ENCODE measurements around the gene EBF3. TPM values are rescaled to one million over a fixed set of nuclear protein-coding genes. Genes with fewer than 3 reads are reported as not detected.

The EBF3 gene
- total RNA-seq, 1 experiment from 2014 or later, result not detected

- TF ChIP-seq EZH2 (IDR thresholded peaks at IDR 0.05; ENCODE audit: low read length, unreplicated experiment) (no peak), EZH2phosphoT487 (IDR thresholded peaks at IDR 0.05; ENCODE audit: borderline replicate concordance, low read length) (no peak)
- TF ChIP-seq, protein P1, sequence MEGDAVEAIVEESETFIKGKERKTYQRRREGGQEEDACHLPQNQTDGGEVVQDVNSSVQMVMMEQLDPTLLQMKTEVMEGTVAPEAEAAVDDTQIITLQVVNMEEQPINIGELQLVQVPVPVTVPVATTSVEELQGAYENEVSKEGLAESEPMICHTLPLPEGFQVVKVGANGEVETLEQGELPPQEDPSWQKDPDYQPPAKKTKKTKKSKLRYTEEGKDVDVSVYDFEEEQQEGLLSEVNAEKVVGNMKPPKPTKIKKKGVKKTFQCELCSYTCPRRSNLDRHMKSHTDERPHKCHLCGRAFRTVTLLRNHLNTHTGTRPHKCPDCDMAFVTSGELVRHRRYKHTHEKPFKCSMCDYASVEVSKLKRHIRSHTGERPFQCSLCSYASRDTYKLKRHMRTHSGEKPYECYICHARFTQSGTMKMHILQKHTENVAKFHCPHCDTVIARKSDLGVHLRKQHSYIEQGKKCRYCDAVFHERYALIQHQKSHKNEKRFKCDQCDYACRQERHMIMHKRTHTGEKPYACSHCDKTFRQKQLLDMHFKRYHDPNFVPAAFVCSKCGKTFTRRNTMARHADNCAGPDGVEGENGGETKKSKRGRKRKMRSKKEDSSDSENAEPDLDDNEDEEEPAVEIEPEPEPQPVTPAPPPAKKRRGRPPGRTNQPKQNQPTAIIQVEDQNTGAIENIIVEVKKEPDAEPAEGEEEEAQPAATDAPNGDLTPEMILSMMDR (conservative IDR thresholded peaks at IDR 0.05; ENCODE audit: low read depth, low read length), result no peak
- H3K79me2 ChIP-seq (ENCODE audit: low read length), result no peaks in the 10 kb centered on the region
- no peak overlapping the region for H2AFZ ChIP-seq (ENCODE audit: low read length)
- H3K9me3 ChIP-seq (ENCODE audit: low read length), result no peaks in the 10 kb centered on the region
- ChIA-PET POLR2A (ENCODE audit: unreplicated experiment) (no interaction called here), CTCF (no interaction called here)
- intact Hi-C loops (cut with micrococcal nuclease), result no loop called here
- H3K36me3 ChIP-seq (ENCODE audit: low read depth, low read length), result no peaks in the 10 kb centered on the region
- no TSS peak for BruUV-seq (replicated peaks)
- H3K9ac ChIP-seq (ENCODE audit: low read length), result no peak overlapping the region
- ATAC-seq (no peak), DNase-seq (no peak)
- H3K27me3 ChIP-seq (ENCODE audit: low read length), result no peaks in the 10 kb centered on the region
- no peak overlapping the region for H3K27ac ChIP-seq (ENCODE audit: low read length)
- H3K4me2 ChIP-seq (ENCODE audit: low read length), result no peak overlapping the region
- H4K20me1 ChIP-seq (ENCODE audit: low read length), result no peaks in the 10 kb centered on the region
- no peaks in the 10 kb centered on the region for H3K4me1 ChIP-seq (ENCODE audit: insufficient read depth, low read length)
- H3F3A ChIP-seq (ENCODE audit: low read length, unreplicated experiment), result no peaks in the 10 kb centered on the region
- no peak overlapping the region for H3K4me3 ChIP-seq (ENCODE audit: low read length)
- no peaks in the 10 kb centered on the region for H3K9me2 ChIP-seq (replicated peaks; ENCODE audit: low read length)
Observed at GRCh38 chr10:129919358-129919757, 44.7 kb downstream of the EBF3 start.

DNA sequence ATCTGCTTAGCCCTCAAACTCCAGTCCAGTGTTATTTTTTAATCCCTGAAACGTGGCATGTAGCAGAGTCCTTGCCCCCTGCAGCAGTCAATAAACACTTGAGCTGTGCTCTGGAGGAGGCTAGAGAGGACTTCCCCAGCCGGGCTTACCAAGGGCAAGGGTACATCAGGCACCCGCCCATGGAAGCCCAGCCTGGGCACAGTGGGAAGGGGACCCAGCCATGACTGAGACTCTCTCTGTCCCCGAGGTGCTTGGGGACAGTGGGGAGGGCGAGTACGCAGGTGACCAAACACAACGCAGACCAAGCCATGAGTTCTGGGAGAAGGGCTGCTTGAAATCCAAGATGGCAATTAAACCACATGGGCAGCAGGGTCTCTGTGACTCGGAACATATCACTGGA, 45.2 kb downstream of the EBF3 start:
- no peak overlapping the region for H3K4me3 ChIP-seq (ENCODE audit: low read length)
- no peaks in the 10 kb centered on the region for H3K9me3 ChIP-seq (ENCODE audit: low read length)
- ATAC-seq, result no peak
- no peaks in the 10 kb centered on the region for H3K4me1 ChIP-seq (ENCODE audit: insufficient read depth, low read length)
- H3K36me3 ChIP-seq (ENCODE audit: low read depth, low read length), result no peaks in the 10 kb centered on the region
- H3K9ac ChIP-seq (ENCODE audit: low read length), result no peak overlapping the region
- intact Hi-C loops (cut with micrococcal nuclease), result no loop called here
- no peak overlapping the region for H3K27ac ChIP-seq (ENCODE audit: low read length)
- no TSS peak for BruUV-seq (replicated peaks)
- no peaks in the 10 kb centered on the region for H3K9me2 ChIP-seq (replicated peaks; ENCODE audit: low read length)
- H2AFZ ChIP-seq (ENCODE audit: low read length), result no peak overlapping the region
- TF ChIP-seq EZH2phosphoT487 (IDR thresholded peaks at IDR 0.05; ENCODE audit: borderline replicate concordance, low read length), result no peak
- no peak for TF ChIP-seq EZH2 (IDR thresholded peaks at IDR 0.05; ENCODE audit: low read length, unreplicated experiment)
- TF ChIP-seq, protein P1 (conservative IDR thresholded peaks at IDR 0.05; ENCODE audit: low read depth, low read length), result no peak
- CTCF ChIA-PET, result no interaction called here
- POLR2A ChIA-PET (ENCODE audit: unreplicated experiment), result no interaction called here
- no peaks in the 10 kb centered on the region for H3K27me3 ChIP-seq (ENCODE audit: low read length)
- H3K79me2 ChIP-seq (ENCODE audit: low read length), result no peaks in the 10 kb centered on the region
- H4K20me1 ChIP-seq (ENCODE audit: low read length), result no peaks in the 10 kb centered on the region
- H3K4me2 ChIP-seq (ENCODE audit: low read length), result no peak overlapping the region
- H3F3A ChIP-seq (ENCODE audit: low read length, unreplicated experiment), result no peaks in the 10 kb centered on the region
- no peak for DNase-seq

DNA sequence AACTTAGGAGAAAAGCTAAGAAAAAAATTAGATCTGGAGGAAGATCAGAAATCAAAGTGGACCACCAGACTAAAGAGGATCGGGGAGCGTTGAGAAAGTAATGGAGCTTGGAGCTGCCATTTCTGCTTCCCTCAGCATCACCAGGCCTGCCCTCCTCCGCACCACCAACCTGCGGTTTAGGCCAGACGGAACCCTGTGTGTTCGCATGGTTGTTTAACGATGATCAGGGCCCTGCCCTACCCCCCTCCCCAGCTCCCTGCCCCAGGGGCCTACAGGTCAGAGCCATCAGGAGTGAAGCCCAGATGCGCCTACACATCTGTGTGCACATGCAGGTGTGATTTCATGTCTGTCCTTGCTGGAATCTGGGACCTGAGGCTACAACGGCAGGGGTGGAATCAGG, 45.7 kb downstream of the EBF3 start:
- Histone ChIP-seq H3K9me3 (ENCODE audit: low read length) (no peaks in the 10 kb centered on the region), H3F3A (ENCODE audit: low read length, unreplicated experiment) (no peaks in the 10 kb centered on the region), H3K27me3 (ENCODE audit: low read length) (no peaks in the 10 kb centered on the region), H3K9ac (ENCODE audit: low read length) (no peak overlapping the region), H2AFZ (ENCODE audit: low read length) (no peak overlapping the region), H4K20me1 (ENCODE audit: low read length) (no peaks in the 10 kb centered on the region), H3K4me2 (ENCODE audit: low read length) (no peak overlapping the region), H3K9me2 (replicated peaks; ENCODE audit: low read length) (no peaks in the 10 kb centered on the region), H3K4me3 (ENCODE audit: low read length) (no peak overlapping the region), H3K4me1 (ENCODE audit: insufficient read depth, low read length) (no peaks in the 10 kb centered on the region), H3K79me2 (ENCODE audit: low read length) (no peaks in the 10 kb centered on the region), H3K36me3 (ENCODE audit: low read depth, low read length) (no peaks in the 10 kb centered on the region), H3K27ac (ENCODE audit: low read length) (no peak overlapping the region)
- TF ChIP-seq EZH2 (IDR thresholded peaks at IDR 0.05; ENCODE audit: low read length, unreplicated experiment), result no peak
- TF ChIP-seq EZH2phosphoT487 (IDR thresholded peaks at IDR 0.05; ENCODE audit: borderline replicate concordance, low read length), result no peak
- TF ChIP-seq, protein P1 (conservative IDR thresholded peaks at IDR 0.05; ENCODE audit: low read depth, low read length), result no peak
- ChIA-PET CTCF (no interaction called here), POLR2A (ENCODE audit: unreplicated experiment) (interaction anchor here (0.6 kb wide), 1 partner anchor 10 kb away, joined by 3 read pairs; no protein-coding TSS in a partner anchor)
- no peak for ATAC-seq
- BruUV-seq (replicated peaks), result no TSS peak
- intact Hi-C loops (cut with micrococcal nuclease), result no loop called here
- DNase-seq, result no peak
